ENCODE data around the gene BMP7. TPM values are rescaled to one million over a fixed set of nuclear protein-coding genes. Genes with fewer than 3 reads are reported as not detected.

BMP7 gene
- total RNA-seq, 1 donor from 2014 or later, result 9.4 TPM

Small RNAs within 50 kb of the gene (small RNA-seq; reads per million reads assigned to genes)
- gene RF00019, result not detected

Other genes with a start within 250 kb of the BMP7 start
- gene SPO11, start 63.2 kb upstream of the BMP7 start, total RNA-seq, result not detected
- gene RAE1, start 84.6 kb upstream of the BMP7 start, total RNA-seq, result 31.8 TPM
- gene RBM38, start 124.8 kb upstream of the BMP7 start, total RNA-seq, result 10.6 TPM